RWPE2 (cell line): Measurements from ENCODE around the gene UTP15.

ENCODE experiments used
- ATAC-seq: fragments of 200-7000 bp; cut with Tn5 transposase; 3 replicates; pipeline ENCODE4 v1.9.1; 2021; ENCODE audit warnings: low read depth
- DNase-seq: peaks from one replicate; pipeline ENCODE4 v3.0.0-alpha.2; 2020; ENCODE audit warnings: low spot score
- H3K27ac ChIP-seq: fragments of 450-650 bp; 2 replicates; pipeline ENCODE4 v1.5.1; 2017; ENCODE audit warnings: mild to moderate bottlenecking; ENCODE audit not compliant: poor library complexity, severe bottlenecking
- H3K27me3 ChIP-seq: fragments of 250-450 bp; sonication (Bioruptor Pico); 2 replicates; pipeline ENCODE4 v1.5.1; 2021; ENCODE audit warnings: mild to moderate bottlenecking, moderate library complexity; ENCODE audit not compliant: insufficient read depth, poor library complexity, severe bottlenecking
- H3K36me3 ChIP-seq: fragments of 250-450 bp; sonication (Bioruptor Pico); 2 replicates; pipeline ENCODE4 v1.5.1; 2020; ENCODE audit warnings: low read depth, mild to moderate bottlenecking, moderate library complexity
- H3K4me1 ChIP-seq: fragments of 250-450 bp; sonication (Bioruptor Pico); 2 replicates; pipeline ENCODE4 v1.5.1; 2021; ENCODE audit warnings: mild to moderate bottlenecking, moderate library complexity; ENCODE audit not compliant: insufficient read depth, poor library complexity, severe bottlenecking
- H3K4me3 ChIP-seq: fragments of 250-450 bp; sonication (Bioruptor Pico); 2 replicates; pipeline ENCODE4 v1.5.1; 2021; ENCODE audit warnings: mild to moderate bottlenecking, moderate library complexity; ENCODE audit not compliant: severe bottlenecking
- H3K9me3 ChIP-seq: fragments of 250-450 bp; sonication (Bioruptor Pico); 2 replicates; pipeline ENCODE4 v1.5.1; 2021; ENCODE audit warnings: mild to moderate bottlenecking, moderate library complexity; ENCODE audit not compliant: severe bottlenecking
- TF ChIP-seq, protein P1 (sequence below): fragments of 450-650 bp; IDR thresholded peaks from one replicate; pipeline ENCODE4 v1.5.1; 2017; ENCODE audit warnings: mild to moderate bottlenecking, moderate library complexity; ENCODE audit not compliant: poor library complexity, severe bottlenecking

The UTP15 gene

DNA sequence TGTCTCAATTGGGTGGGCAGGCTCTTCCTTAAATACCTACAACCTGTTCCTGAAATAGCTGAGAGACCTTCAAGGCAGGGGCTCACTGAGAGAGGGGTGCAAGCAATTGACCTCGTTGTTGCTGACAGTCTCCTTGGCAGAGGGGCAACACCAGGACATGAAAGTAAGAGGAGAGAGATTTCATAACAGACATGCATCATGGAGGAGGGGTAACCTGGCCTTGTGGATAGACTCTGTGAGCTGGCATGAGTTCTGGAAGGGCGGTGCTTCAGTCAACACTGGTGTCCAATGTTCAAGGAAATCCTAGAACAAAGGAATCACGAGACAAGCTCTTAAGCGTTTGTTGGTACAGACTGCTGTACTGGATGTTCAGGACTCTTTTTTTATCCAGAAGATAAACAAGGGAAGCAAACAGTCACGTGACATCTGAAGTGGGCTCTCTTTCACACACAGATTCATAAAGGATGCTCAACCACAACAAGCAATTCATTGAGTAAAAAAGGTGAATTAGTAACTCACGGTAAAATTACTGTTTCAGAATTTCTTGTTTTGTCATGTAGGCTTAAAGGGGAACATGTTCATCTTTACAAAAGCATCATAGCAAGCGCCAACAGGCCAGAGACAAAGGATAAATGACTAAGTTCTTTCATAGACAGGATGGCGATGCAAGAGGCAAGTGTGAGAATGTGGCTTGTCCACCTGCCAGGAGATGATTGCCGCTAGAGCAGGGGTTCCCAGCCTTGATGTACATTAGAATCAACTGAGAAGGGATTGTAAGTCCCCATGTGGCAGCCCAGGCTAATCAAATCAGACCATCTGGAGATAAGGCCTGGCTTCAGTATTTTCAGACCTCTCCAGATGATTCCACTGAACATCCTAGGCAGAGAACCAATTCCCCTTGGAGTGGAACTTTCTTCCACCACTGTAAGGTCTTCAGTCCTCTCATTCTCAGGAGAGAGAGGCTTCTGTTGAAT is 20.8 kb upstream of the UTP15 start:
- TF ChIP-seq, protein P1, sequence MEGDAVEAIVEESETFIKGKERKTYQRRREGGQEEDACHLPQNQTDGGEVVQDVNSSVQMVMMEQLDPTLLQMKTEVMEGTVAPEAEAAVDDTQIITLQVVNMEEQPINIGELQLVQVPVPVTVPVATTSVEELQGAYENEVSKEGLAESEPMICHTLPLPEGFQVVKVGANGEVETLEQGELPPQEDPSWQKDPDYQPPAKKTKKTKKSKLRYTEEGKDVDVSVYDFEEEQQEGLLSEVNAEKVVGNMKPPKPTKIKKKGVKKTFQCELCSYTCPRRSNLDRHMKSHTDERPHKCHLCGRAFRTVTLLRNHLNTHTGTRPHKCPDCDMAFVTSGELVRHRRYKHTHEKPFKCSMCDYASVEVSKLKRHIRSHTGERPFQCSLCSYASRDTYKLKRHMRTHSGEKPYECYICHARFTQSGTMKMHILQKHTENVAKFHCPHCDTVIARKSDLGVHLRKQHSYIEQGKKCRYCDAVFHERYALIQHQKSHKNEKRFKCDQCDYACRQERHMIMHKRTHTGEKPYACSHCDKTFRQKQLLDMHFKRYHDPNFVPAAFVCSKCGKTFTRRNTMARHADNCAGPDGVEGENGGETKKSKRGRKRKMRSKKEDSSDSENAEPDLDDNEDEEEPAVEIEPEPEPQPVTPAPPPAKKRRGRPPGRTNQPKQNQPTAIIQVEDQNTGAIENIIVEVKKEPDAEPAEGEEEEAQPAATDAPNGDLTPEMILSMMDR = no peak
- peak overlapping the region; percentile 29 for H3K27ac ChIP-seq
- no peaks in the 10 kb centered on the region for H3K36me3 ChIP-seq
- no peaks in the 10 kb centered on the region for H3K9me3 ChIP-seq
- H3K4me1 ChIP-seq = peaks cover 41% of the 10 kb centered on the region
- ATAC-seq (peak; percentile 44), DNase-seq (no peak)
- no peak overlapping the region for H3K4me3 ChIP-seq
- H3K27me3 ChIP-seq = no peaks in the 10 kb centered on the region

DNA sequence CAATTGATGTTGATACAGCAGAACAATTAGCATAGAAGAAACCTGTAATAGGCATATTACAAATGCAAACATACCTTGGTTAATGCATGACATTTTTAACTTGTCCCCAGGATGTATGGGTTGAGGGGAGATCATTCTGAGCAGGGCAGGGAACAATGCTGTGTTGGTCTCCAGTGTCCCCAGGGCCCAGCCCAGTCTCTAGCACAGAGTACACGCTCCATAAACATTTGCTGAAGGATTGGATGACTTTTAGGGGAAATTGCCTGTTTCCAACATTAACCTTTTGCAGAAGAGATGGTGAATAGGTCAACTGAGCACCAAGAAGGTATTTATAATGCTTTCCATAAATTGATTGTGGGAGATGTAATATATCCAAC is 20.2 kb upstream of the UTP15 start:
- no peaks in the 10 kb centered on the region for H3K9me3 ChIP-seq
- H3K36me3 ChIP-seq = no peaks in the 10 kb centered on the region
- no peak overlapping the region for H3K4me3 ChIP-seq
- ATAC-seq = no peak
- H3K27ac ChIP-seq = peak overlapping the region; percentile 29
- DNase-seq = no peak
- TF ChIP-seq, protein P1 = no peak
- H3K27me3 ChIP-seq = no peaks in the 10 kb centered on the region
- peaks cover 35% of the 10 kb centered on the region for H3K4me1 ChIP-seq

DNA sequence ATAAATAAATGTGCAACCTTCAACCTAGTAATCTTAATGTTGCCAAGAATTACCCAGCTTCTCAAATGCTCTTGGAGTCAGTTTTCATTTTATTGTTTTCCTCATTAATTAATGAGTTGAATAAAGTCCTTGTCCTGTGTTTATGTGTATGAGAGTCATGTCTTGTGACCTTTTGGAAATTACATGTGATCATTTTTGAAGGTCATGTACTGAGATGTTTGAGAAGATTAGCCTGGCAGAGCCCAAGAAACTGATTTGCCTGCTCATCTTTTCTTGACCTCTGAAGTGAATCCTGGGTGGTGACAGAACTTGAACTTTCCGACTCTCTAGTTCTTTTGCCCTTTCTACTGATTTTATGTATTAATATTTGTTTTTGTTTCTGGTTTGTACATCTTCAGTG is 15.5 kb upstream of the UTP15 start:
- no peak for ATAC-seq

DNA sequence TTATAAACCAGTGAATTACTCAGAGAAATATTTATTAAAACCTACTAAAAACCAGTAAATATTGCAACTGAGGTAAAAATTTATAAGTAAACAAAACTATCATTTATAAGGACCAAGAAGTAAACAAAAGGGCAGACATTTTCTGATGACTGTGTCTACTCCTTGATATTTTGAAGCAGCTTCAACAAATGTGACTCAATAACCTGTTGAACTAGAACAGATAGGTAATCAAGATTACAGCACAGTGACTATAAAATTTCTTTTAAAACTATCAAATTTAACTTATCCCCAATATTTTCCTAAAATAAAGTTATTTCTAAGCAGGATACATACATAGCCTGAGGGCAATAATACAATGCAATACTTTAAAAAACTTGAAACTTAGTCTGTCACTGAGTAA is 12.9 kb upstream of the UTP15 start:
- TF ChIP-seq, protein P1 = no peak
- no peaks in the 10 kb centered on the region for H3K4me1 ChIP-seq
- DNase-seq (no peak), ATAC-seq (no peak)
- H3K27me3 ChIP-seq = no peaks in the 10 kb centered on the region
- peaks cover 38% of the 10 kb centered on the region for H3K36me3 ChIP-seq
- no peak overlapping the region for H3K4me3 ChIP-seq
- no peaks in the 10 kb centered on the region for H3K9me3 ChIP-seq
- no peak overlapping the region for H3K27ac ChIP-seq

More for the DNA sequence above, 15.5 kb upstream of the UTP15 start:
- Histone ChIP-seq H3K27me3 (no peaks in the 10 kb centered on the region), H3K36me3 (peaks cover 16% of the 10 kb centered on the region), H3K4me1 (peaks cover 2% of the 10 kb centered on the region), H3K4me3 (no peak overlapping the region), H3K9me3 (no peaks in the 10 kb centered on the region), H3K27ac (no peak overlapping the region)
- TF ChIP-seq, protein P1 = no peak
- no peak for DNase-seq

DNA sequence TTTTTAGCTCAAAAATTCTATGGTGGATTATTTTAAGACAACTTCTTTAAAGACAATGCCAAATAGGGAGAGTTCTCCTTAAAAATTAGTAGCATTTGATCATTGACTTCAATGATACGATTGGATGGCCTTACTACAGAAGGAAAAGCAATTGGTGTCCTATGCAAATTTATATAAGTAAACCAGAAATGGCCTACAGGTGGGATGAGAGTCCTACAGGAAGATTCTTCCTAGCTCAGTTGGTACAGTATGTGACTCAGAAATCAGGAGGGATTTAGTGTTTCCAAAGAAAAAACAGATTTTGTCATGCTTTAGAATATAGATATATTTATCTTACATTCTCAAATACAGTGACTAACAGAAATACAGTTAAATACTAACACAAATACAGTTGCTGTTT is 6.6 kb upstream of the UTP15 start:
- H3K4me3 ChIP-seq = no peak overlapping the region
- H3K27me3 ChIP-seq = no peaks in the 10 kb centered on the region
- no peak overlapping the region for H3K27ac ChIP-seq
- H3K4me1 ChIP-seq = no peaks in the 10 kb centered on the region
- peaks cover 76% of the 10 kb centered on the region for H3K36me3 ChIP-seq
- DNase-seq = no peak
- TF ChIP-seq, protein P1 = peak; percentile 64
- ATAC-seq = peak; percentile 86
- H3K9me3 ChIP-seq = no peaks in the 10 kb centered on the region
